Mucosa of gallbladder (tissue), 1 donor: ENCODE results near the gene TFDP1. TPM values are rescaled to one million over a fixed set of nuclear protein-coding genes. Genes with fewer than 3 reads are reported as not detected.

Source experiments
- DNase-seq: peaks from one replicate; pipeline ENCODE4 v3.0.0-alpha.2; 2020; ENCODE audit warnings: low spot score
- total RNA-seq: library from RNA; stranded (reverse); gene quantifications from one replicate; pipeline ENCODE4 v1.2.1, GENCODE V29; 2021
- donor health status: DM: no; HTN: no; CAD: no.

TFDP1 gene
- total RNA-seq, 1 donor from 2014 or later, result 53.4 TPM

- no peak for DNase-seq
Observed at GRCh38 chr13:113650275-113650674, 65.7 kb downstream of the TFDP1 start.

- DNase-seq, result no peak
Observed at GRCh38 chr13:113650731-113651148, 66.2 kb downstream of the TFDP1 start.

- no peak for DNase-seq
Observed at GRCh38 chr13:113651511-113652403, 67.2 kb downstream of the TFDP1 start.

GRCh38 chr13:113652404-113653263, 68.1 kb downstream of the TFDP1 start:
- DNase-seq, result no peak

- no peak for DNase-seq
Observed at GRCh38 chr13:113653264-113654174, 69.0 kb downstream of the TFDP1 start.

GRCh38 chr13:113654175-113654560, 69.6 kb downstream of the TFDP1 start:
- DNase-seq, result no peak

GRCh38 chr13:113654591-113655345, 70.2 kb downstream of the TFDP1 start:
- no peak for DNase-seq

- no peak for DNase-seq
Observed at GRCh38 chr13:113655346-113656002, 70.9 kb downstream of the TFDP1 start.

GRCh38 chr13:113656003-113656588, 71.5 kb downstream of the TFDP1 start:
- no peak for DNase-seq

GRCh38 chr13:113656831-113657671, 72.5 kb downstream of the TFDP1 start:
- no peak for DNase-seq

- no peak for DNase-seq
Observed at GRCh38 chr13:113657851-113658741, 73.5 kb downstream of the TFDP1 start, which contains the start of gene ATP4B. Gene ATP4B, minus strand, starts transcription at chr13:113658198. Its CDS starts 54 bp downstream, at chr13:113658144.

GRCh38 chr13:113658836-113659235, 74.3 kb downstream of the TFDP1 start:
- DNase-seq, result no peak

- no peak for DNase-seq
Observed at GRCh38 chr13:113659337-113659736, 74.8 kb downstream of the TFDP1 start.

- no peak for DNase-seq
Observed at GRCh38 chr13:113660066-113660465, 75.5 kb downstream of the TFDP1 start.

GRCh38 chr13:113661509-113661908, 77.0 kb downstream of the TFDP1 start:
- no peak for DNase-seq

GRCh38 chr13:113663934-113664333, 79.4 kb downstream of the TFDP1 start:
- DNase-seq, result no peak

GRCh38 chr13:113664751-113665596, 80.4 kb downstream of the TFDP1 start:
- DNase-seq, result no peak
